Ramos (cell line): ENCODE data around the gene ABHD17A.
"Not testable (repeated sequence)": the region's sequence is repeated elsewhere in the genome, so short reads cannot be mapped to it uniquely, and the experiment has no call there.

Experiments
- in situ Hi-C: fragments of 300-500 bp; cut with MboI; formaldehyde crosslinking; loops from one replicate; pipeline ENCODE4 v1.14.3; 2022; ENCODE audit warnings: low sequenced_read_pairs; ENCODE audit not compliant: unreplicated experiment

The ABHD17A gene

DNA sequence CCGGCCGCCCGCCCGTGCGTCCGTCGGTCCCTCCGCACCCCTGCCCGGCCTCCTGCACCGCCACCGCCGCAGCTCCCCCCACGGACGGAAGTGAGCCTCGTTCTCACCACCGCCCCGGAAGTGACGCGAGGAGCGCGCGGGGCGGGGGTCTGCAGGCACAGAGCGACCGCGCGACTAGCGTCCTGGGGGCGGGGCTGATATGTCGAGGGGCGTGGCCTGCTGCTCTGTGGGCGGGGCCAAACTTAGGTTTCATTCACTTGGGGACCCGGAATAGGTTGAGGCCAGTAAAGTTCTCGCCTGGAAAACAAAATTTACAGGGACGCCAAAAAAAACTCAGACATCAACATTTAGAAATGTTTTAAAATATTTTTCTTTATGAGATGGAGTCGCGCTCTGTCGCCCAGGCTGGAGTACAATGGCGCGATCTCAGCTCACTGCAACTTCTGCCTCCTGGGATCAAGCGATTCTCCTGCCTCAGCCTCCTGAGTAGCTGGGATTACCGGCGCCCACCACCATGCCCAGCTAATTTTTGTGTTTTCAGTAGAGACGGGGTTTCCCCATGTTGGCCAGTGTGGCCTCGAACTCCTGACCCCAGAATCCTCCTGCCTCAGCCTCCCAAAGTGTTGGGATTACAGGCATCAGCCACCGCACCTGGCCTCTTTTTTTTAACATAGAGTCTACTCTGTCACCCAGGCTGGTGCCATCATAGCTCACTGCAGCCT is at the start of gene ABHD17A:
ABHD17A (minus strand) TSS at position 99 of the 722 bp plus-strand sequence. CDS start 3,930 bp downstream, outside the sequence.
- in situ Hi-C loops, result not testable (repeated sequence)

DNA sequence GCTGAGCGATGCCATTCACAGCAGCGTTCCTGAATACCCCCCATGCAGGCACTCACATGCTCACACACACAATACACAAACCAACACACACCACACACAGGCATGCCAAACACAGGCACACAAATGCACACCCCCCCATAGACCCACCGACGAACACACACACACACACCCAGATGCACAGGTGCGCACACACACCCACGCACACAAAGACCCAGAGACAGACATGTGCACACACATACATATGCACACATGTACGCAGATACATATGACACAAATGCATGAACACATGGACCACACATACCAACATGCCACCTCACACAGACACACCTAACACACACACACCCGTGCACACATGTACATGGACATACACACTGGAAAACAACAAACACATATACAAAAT is 48.6 kb upstream of the ABHD17A start:
- in situ Hi-C loops, result no loop called here

DNA sequence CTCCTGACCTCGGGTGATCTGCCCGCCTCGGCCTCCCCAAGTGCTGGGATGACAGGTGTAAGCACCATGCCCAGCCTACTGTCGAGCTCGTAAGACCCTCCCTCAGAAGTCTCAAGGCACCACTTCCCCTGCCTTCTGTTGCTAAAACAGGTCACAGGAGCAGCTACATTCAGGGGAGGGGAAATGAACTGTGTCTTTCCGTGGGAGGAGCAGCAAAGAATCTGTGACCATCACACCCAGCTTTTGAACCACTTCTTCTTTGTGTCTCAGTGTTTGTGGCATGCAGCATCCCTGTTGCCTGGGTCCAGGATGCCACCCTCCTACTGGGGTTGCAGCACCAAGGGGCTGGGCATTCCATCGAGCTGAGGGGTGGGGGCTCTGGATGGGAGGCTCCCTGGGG is 47.9 kb upstream of the ABHD17A start:
- in situ Hi-C loops, result no loop called here

DNA sequence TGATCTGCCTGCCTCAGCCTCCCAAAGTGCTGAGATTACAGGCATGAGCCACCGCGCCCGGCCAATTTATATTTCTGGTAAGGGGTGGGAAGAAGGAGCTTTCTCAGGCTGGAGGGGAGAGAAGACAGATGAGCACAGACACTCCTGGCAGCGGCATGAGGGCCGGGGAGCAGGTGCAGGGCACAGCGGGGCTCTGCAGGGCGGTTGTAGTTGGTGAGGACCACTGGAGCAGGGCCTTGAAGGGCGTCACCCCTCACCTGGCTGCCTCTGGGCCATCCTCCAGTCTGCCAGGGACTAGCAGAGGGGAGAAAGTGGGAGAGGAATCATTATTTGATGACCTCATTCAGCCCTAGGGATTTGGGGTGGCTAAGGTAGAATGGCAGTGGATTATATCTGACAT is 47.1 kb upstream of the ABHD17A start:
- in situ Hi-C loops, result no loop called here

DNA sequence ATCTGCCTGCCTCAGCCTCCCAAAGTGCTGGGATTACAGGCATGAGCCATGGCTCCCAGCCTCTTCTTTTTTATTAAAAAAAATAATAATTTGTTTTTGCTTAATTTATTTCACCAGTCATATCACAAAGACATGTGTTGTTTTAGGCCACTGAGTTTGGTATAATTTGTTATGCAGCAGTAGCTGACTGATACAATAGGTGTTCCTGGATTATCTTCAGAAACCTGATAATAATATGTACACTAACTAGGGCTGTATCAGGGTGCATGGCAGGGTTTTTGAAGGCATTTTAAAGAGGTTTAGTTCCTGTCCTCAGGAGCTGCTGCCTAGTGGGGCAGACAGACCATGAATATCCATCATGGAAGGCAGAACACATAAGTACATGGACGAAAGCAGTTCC is 46.1 kb upstream of the ABHD17A start:
- in situ Hi-C loops, result no loop called here

DNA sequence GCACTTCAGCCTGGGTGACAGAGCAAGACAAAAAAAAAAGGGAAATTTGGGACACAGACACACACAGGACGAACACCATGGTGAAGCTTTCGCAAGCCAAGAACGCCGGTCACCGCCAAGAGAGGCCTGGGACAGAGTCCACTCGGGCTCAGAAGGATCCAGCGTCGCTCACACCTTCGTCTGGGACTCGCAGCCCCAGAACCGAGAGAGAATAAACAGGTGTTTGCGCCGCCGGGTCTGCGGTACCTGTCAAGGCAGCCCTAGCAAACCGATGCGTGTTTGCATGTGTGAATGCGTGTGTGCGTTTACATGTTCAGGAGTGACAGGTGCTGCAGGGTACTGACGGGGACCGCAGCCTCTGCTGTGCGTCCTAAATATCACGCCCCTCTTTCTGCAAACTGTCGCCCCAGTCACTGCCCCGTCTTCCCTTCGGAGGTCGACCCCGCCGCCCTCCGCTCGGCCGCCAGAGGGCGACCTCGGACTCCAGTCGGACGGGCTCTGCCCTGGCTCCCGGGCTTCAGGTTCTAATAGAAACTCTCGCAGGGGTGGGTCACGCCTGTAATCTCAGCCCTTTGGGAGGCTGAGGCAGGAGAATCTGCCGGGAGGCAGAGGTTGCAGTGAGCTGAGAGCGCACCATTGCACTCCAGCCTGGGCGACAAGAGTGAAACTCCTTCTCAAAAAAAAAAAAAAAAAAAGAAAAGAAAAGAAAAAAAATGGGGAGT is 43.9 kb upstream of the ABHD17A start:
- in situ Hi-C loops, result no loop called here

DNA sequence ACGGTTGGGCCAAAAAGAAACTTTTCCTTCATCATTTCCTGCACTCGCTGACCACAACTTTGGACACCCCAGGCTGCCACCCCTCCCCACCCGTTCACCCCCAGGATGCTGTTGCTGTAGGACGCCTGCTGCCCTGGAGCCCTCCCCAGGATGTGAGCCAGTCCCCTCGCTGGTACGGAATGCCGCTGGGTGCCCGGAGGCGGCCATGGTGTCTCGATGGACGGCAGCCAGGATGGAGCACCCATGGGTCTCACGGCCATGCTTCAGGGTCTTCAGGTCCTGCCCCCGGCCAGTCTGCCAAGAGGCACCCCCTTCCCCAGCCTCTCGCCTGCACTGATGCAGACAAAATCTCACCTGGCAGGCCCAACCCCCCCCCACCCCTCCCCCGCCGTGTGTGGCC is 40.2 kb upstream of the ABHD17A start:
- in situ Hi-C loops, result no loop called here

DNA sequence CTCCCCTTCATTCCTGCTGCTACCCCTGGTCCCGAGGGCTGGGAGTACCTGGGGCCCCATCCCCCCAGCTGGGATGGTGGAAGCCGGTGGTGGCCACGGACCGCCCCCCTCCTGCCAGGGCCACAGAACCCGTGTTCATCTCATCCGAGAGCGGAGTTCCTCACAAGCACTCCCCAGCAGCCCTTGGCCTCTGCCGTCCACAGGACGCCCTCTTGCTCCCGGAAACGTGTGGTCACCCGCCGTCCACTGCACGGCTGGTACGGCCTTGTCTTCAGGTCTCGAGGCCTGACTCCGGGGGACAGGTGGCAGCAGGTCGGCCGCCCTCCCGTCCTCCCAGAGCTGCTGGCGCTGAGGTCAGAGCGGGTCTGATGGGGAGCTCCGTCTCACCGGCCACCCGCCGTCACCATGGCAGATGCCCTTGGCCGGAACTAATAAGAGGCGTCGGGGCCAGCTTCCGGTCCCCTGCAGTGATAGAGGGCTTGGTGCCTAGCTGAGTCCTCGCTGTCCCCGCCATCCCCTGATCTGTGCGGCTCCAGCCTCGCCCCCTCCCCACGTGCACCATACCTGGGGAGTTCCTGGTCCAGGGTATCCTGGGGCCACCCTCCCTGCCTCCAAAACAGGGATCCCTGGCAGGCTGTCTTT is 39.1 kb upstream of the ABHD17A start:
- in situ Hi-C loops, result no loop called here

- in situ Hi-C loops, result no loop called here
Observed at GRCh38 chr19:1923319-1923718, 38.0 kb upstream of the ABHD17A start.

DNA sequence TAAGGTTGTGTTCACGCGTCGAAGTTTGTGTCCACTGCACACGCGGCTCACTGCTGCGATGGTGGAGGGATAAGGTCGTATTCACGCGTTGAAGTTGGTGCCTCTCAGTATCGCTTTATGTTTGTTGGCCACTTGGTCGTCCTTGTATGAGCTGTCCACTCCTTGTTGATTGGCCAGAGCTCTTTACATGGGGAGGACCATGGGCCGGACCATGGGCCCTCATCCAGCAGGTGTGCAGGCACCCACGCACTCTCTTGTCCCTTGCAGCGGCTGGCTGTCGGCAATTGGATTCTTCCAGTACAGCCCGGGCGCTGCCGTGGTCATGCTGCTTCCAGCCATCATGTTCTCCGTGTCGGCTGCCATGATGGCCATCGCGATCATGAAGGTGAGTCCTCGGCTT is 37.5 kb upstream of the ABHD17A start:
- in situ Hi-C loops, result no loop called here

- in situ Hi-C loops, result no loop called here
Observed at GRCh38 chr19:1921825-1922224, 36.5 kb upstream of the ABHD17A start.

DNA sequence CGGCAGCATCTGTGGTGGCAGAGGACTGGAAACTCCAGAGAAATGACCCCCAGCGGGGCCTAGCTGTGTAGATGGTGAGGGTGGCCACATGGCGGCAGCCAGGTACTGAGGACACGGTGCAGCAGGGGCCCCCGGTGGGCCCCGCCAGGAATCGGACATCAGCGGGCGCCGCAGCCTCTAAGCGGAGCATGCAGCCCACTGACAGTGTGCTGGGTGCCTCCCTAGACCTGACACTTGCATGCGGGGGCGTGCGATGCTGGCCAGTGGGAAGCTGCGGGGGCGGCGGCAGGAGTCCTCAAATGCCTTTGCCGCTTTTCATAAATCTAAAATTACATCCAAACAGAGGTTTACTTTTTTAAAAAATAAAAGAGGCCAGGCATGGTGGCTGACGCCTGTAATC is 36.0 kb upstream of the ABHD17A start:
- in situ Hi-C loops, result no loop called here

DNA sequence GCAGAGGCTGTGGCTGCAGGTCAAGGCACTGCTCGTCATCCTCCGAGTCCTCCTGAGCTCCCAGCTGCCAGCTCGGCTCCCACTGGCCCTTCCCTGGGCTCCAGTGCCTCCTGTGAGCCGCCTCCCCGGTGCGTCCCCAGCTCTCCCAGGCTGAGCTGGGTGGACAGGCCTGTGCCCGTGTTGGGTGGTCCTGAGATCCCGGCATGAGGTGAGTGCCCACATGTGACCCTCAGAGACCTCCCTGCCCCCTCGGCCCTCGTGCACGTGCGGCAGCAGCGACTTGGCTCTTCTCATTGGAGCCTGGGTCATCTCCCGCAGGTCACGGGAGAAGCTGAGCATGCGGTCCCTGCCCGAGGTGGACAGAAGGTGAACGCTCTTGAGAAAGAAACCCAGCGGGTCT is 35.3 kb upstream of the ABHD17A start:
- in situ Hi-C loops, result no loop called here

DNA sequence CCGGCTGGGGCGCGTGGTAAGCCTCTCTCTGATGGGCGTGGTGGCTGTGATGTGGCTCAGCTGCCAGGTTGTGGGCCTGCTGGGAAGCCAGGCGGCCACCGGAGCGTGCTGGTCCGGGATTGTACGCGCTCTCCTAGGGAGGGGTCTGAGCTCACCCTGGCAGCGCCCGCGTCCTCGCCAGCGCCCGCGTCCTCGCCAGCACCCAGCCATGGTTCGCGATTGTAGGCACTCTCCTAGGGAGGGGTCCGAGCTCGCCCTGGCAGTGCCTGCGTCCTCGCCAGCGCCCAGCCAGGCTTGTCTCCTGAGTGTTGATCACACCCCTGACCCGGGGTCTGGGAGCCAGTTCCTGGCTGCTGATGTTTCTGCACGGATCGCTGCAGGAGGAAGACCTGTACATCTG is 33.7 kb upstream of the ABHD17A start:
- in situ Hi-C loops, result no loop called here

GRCh38 chr19:1917926-1918325 is 32.6 kb upstream of the ABHD17A start:
- in situ Hi-C loops, result no loop called here

DNA sequence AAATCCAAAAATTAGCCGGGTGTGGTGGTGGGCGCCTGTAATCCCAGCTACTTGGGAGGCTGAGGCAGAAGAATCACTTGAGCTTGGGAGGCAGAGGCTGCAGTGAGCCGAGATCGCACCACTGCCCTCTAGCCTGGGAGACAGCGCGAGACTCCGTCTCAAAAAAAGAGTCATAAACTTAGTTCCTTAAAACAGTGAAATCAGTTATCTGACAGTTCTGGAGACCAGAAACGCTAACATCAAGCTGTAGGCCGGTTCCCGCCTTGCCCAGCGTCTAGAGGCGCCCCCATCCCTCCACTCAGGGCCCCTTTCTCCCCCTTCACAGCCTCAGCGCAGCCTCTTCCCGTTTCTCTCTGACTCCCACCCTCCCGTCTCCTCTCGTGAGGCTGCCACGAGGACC is 31.9 kb upstream of the ABHD17A start:
- in situ Hi-C loops, result no loop called here

GRCh38 chr19:1914826-1915341 is 29.6 kb upstream of the ABHD17A start:
- in situ Hi-C loops, result no loop called here

DNA sequence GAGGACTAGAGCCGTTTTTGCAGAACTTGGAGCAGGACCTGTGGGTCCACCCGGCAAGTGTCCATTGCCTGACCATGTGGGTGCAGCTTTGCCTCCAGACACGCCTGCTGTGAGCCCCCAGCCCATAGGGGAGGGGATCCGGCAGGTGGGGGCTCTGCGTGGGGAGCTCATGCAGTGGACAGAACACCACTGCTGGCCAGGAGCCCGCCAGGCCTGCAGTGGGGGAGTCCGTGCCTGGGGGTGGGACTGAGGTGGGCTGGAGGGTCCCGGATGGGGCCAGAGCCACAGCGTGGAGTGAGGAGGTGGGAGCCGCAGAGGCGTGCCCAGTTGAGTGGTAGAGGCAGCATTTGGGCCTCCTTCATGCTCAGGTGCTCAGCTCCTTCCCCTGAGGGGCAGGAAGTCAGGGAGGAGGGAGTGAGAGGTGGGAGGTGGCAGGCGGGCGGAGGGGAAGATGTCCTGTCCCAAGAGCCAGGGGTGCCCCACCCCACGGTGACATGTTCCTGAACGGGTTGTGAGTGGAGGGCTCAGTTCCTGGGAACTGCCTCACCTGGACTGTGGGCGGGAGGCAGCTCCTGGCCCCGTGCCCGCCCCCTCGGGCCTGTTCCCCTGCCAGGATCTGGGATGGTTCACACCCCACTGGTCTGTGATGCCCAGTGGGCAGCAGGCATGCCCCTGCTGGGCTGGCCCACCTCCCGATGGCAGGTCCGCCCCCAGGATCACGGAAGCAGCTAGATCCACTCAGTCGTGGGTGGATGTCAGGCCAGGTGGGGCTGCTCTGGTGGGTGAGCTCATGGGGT is 28.7 kb upstream of the ABHD17A start:
- in situ Hi-C loops, result no loop called here

DNA sequence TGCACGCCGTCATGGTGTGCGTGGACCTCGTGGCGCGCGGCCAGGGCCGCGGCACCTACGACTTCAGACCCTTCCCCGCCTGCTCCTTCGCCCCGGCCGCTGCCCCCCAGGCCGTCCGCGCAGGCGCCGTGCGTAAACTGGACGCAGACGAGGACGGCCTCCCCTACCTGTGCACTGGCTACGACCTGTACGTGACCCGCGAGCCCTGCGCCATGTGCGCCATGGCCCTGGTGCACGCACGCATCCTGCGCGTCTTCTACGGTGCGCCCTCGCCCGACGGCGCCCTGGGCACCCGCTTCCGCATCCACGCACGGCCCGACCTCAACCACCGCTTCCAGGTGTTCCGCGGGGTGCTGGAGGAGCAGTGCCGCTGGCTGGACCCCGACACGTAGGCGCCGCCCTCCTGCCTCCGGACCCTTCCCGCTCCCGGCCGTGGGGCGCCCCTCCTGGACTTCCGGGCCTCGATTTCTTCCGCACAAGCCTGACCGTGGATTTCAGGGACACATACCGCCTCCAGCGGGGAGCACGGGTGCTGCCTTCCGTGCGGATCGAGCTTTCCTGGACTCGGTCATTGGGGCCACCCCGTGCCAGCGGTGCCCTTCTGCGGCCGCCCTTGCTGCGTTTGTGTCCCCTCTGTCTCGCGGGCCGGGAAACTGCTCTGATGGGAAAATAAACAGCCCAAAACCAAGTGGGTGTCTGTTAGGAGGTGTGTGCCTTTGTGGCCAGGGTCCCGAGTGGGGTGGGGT is 27.6 kb upstream of the ABHD17A start:
- in situ Hi-C loops, result no loop called here

- in situ Hi-C loops, result no loop called here
Observed at GRCh38 chr19:1911995-1912394, 26.7 kb upstream of the ABHD17A start.
